RWPE1 (cell line): ENCODE measurements around the gene PDLIM7.
"Not testable (repeated sequence)": the region's sequence is repeated elsewhere in the genome, so short reads cannot be mapped to it uniquely, and the experiment has no call there.

ENCODE experiments used
- CTCF ChIA-PET: fragments of 350-600 bp; sonication (Branson Sonifier 250); formaldehyde crosslinking; extraction: SDS; loops from one replicate; lab custom pipeline; 2021; lab: Yijun Ruan, JAX
- POLR2A ChIA-PET: fragments of 400-600 bp; formaldehyde crosslinking; extraction: SDS; loops from one replicate; lab custom pipeline; 2020; ENCODE audit warnings: antibody characterized with exemption; ENCODE audit not compliant: low non-redundant PET; lab: Yijun Ruan, JAX
- DNase-seq: peaks from one replicate; pipeline ENCODE4 v3.0.0; 2012; ENCODE audit warnings: low spot score
- H3K27ac ChIP-seq: fragments of 450-650 bp; 2 replicates; pipeline ENCODE4 v1.5.1; 2017
- CTCF ChIP-seq: fragments of 450-650 bp; conservative IDR thresholded peaks from 2 replicates; pipeline ENCODE4 v1.5.1; 2017; ENCODE audit warnings: low read depth, mild to moderate bottlenecking

Gene PDLIM7

DNA sequence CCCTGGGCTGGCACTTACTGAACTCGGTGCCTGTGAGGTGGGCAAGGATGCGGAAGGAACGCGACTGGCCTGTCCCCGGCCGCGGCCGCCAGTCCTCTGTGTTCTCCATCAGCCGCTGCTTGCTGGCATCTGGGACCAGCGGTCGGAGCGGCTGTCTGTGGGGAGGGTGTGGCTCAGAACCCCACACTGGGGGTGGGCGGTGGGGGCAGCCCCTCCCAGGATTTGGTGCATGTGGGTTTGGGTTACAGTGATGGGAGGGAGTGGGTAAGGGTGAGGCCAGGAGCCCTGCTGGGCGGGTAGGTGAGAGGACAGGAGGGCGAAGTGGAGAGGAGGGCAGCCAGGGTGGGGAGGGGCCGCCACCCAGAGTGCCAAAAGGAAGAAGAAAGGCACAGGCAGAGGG lies 6.4 kb downstream of the PDLIM7 start:
- no peak for TF ChIP-seq CTCF
- POLR2A ChIA-PET, result no interaction called here
- DNase-seq, result no peak
- peak overlapping the region; percentile 96 for H3K27ac ChIP-seq
- CTCF ChIA-PET, result interaction anchor here (0.6 to 1.5 kb wide), 4 partner anchors 12 to 88 kb away, joined by 3 to 14 read pairs (median 4); no protein-coding TSS in a partner anchor

DNA sequence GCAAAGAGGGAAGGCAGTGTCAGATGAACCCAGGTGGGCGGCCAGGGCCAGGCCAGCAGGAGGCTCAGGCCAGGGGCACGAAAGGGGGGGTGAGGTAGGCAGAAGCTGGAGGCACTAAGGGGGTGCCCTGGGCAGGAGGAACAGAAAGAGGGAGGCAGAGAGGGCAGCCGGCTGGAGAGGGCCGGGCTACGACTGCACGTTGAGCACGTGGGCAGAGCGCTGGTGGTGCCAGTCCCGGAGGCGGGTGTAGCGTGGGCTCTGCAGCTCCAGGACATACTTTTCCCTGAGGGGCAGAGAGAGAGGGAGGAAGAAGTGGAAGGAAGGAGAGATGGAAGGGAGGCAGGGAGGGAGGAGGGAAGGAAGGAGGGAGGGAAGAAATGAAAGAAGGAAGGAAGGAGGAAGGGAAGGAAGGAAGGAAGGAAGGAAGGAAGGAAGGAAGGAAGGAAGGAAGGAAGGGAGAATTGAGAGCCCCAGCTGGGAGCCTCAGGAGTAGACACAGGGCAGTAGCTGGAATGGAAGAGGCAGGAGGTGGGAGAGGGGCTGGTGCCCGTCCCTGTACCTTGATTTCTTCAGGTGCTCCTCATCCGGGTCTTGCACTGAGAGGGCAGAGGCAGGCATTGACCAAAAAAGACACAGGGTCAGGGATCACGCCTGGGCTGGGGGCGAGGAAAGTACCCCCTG lies 7.0 kb downstream of the PDLIM7 start:
- TF ChIP-seq CTCF, result no peak
- ChIA-PET CTCF (interaction anchor here (0.8 kb wide), 1 partner anchor 16 kb away, joined by 3 read pairs; no protein-coding TSS in a partner anchor), POLR2A (no interaction called here)
- peak overlapping the region; percentile 96 for H3K27ac ChIP-seq
- no peak for DNase-seq

- CTCF ChIA-PET, result interaction anchor here (1.4 kb wide), 2 partner anchors 11 to 12 kb away, joined by 4 to 9 read pairs; no protein-coding TSS in a partner anchor
- TF ChIP-seq CTCF, result no peak
- peak overlapping the region; percentile 96 for H3K27ac ChIP-seq
- DNase-seq, result no peak
- POLR2A ChIA-PET, result no interaction called here
Observed at GRCh38 chr5:177489119-177489716, 8.2 kb downstream of the PDLIM7 start.

DNA sequence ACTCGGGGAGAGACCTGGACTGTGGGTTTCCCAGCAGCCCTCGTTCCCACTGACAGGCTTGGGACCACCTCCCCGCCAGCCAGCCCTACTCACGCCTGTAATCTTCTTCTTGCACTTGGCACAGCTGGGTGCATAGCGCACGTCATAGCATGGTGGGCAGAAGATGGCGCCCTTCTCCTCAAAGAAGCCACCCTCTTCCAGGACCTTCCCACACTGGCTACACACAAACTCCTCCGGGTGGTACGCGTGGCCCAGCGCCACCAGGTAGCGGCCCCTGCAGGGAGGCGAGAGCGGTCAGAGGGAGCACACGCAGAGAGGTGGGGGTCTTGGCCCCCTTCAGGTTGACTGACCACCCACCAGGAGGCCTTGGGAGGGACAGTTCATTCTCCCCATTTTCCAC lies 9.4 kb downstream of the PDLIM7 start:
- TF ChIP-seq CTCF, result no peak
- no peak for DNase-seq
- H3K27ac ChIP-seq, result peak overlapping the region; percentile 96
- CTCF ChIA-PET, result interaction anchor here (1.1 kb wide), 1 partner anchor 84 kb away, joined by 5 read pairs; no protein-coding TSS in a partner anchor
- POLR2A ChIA-PET, result no interaction called here

GRCh38 chr5:177487144-177487543 lies 10.3 kb downstream of the PDLIM7 start:
- DNase-seq, result no peak
- POLR2A ChIA-PET, result no interaction called here
- TF ChIP-seq CTCF, result no peak
- H3K27ac ChIP-seq, result peak overlapping the region; percentile 96
- CTCF ChIA-PET, result no interaction called here

GRCh38 chr5:177486256-177486655 lies 11.1 kb downstream of the PDLIM7 start:
- ChIA-PET POLR2A (no interaction called here), CTCF (interaction anchor here (0.5 kb wide), 1 partner anchor 121 kb away, joined by 3 read pairs; no protein-coding TSS in a partner anchor)
- H3K27ac ChIP-seq, result peak overlapping the region; percentile 29
- no peak for DNase-seq
- no peak for TF ChIP-seq CTCF

GRCh38 chr5:177485753-177486152 lies 11.7 kb downstream of the PDLIM7 start:
- DNase-seq, POLR2A ChIA-PET: not testable (repeated sequence)
- H3K27ac ChIP-seq, result peak overlapping the region; percentile 82
- CTCF ChIA-PET, result interaction anchor here (0.5 kb wide), 2 partner anchors 122 to 222 kb away, joined by 3 to 4 read pairs; no protein-coding TSS in a partner anchor
